IMR-90 (cell line): Measurements from ENCODE around the gene CTNNA1. TPM values are rescaled to one million over a fixed set of nuclear protein-coding genes. Genes with fewer than 3 reads are reported as not detected.

Experiments
- ATAC-seq: fragments of 200-7000 bp; cut with Tn5 transposase; 2 replicates; pipeline ENCODE4 v1.9.1; 2020; ENCODE audit warnings: low read depth, mild to moderate bottlenecking, moderate library complexity
- BruUV-seq: library from RNA; stranded (reverse); fragments of 400-500 nt; replicated peaks from 2 replicates; lab custom pipeline; 2021; lab: Mats Ljungman, UMichigan
- CTCF ChIA-PET: fragments of 300-600 bp; formaldehyde crosslinking; extraction: SDS; loops from one replicate; lab custom pipeline; 2021; ENCODE audit warnings: antibody characterized with exemption; lab: Yijun Ruan, JAX
- POLR2A ChIA-PET: fragments of 300-600 bp; sonication (Branson Sonifier 250); formaldehyde crosslinking; loops from one replicate; lab custom pipeline; 2022; ENCODE audit warnings: antibody characterized with exemption; ENCODE audit not compliant: unreplicated experiment; lab: Charles Lee
- DNase-seq: peaks from one replicate; pipeline ENCODE4 v3.0.0; 2013
- H2AFZ ChIP-seq: replicated peaks from 2 replicates; pipeline ENCODE3; 2013; ENCODE audit warnings: low read length, mild to moderate bottlenecking; ENCODE audit not compliant: poor library complexity
- H2AK5ac ChIP-seq: 2 replicates; pipeline ENCODE4 v1.6.1; 2013; ENCODE audit warnings: low read depth, low read length, inconsistent platforms
- H2AK9ac ChIP-seq: replicated peaks from 2 replicates; pipeline ENCODE3; 2013; ENCODE audit warnings: mild to moderate bottlenecking, low read depth, low read length, moderate library complexity; ENCODE audit not compliant: poor library complexity
- H2BK120ac ChIP-seq: 2 replicates; pipeline ENCODE4 v1.6.1; 2013; ENCODE audit warnings: low read depth, low read length, inconsistent platforms
- H2BK15ac ChIP-seq: 3 replicates; pipeline ENCODE4 v1.6.1; 2013; ENCODE audit warnings: low read depth, low read length, inconsistent platforms
- H2BK20ac ChIP-seq: 2 replicates; pipeline ENCODE4 v1.6.1; 2013; ENCODE audit warnings: low read depth, mild to moderate bottlenecking, inconsistent platforms, low read length, moderate library complexity
- H2BK5ac ChIP-seq: 2 replicates; pipeline ENCODE4 v1.6.1; 2013; ENCODE audit warnings: mild to moderate bottlenecking, low read depth, low read length, inconsistent platforms; ENCODE audit not compliant: poor library complexity, severe bottlenecking
- H3K14ac ChIP-seq: replicated peaks from 2 replicates; pipeline ENCODE4 v1.6.1; 2013; ENCODE audit warnings: low read depth, low read length, inconsistent platforms
- H3K18ac ChIP-seq: 2 replicates; pipeline ENCODE4 v1.6.1; 2013; ENCODE audit warnings: low read depth, low read length, control low read depth
- H3K23ac ChIP-seq: 2 replicates; pipeline ENCODE4 v1.6.1; 2013; ENCODE audit warnings: low read depth, low read length, inconsistent platforms
- H3K27ac ChIP-seq: 2 replicates; pipeline ENCODE4 v1.5.1; 2013; ENCODE audit warnings: mild to moderate bottlenecking, control low read depth, low read length; ENCODE audit not compliant: insufficient read depth
- H3K27me3 ChIP-seq: 2 replicates; pipeline ENCODE4 v1.6.1; 2013; ENCODE audit warnings: low read length; ENCODE audit not compliant: control insufficient read depth, insufficient read depth
- H3K36me3 ChIP-seq: 2 replicates; pipeline ENCODE4 v1.6.1; 2013; ENCODE audit warnings: low read length, mixed read lengths; ENCODE audit not compliant: control insufficient read depth, insufficient read depth
- H3K4ac ChIP-seq: 2 replicates; pipeline ENCODE4 v1.6.1; 2013; ENCODE audit warnings: low read depth, low read length, inconsistent platforms
- H3K4me1 ChIP-seq: 2 replicates; pipeline ENCODE4 v1.6.1; 2013; ENCODE audit warnings: low read length, mixed read lengths; ENCODE audit not compliant: control insufficient read depth, insufficient read depth
- H3K4me2 ChIP-seq: 2 replicates; pipeline ENCODE4 v1.6.1; 2013; ENCODE audit warnings: low read depth, mild to moderate bottlenecking, control low read depth, low read length, moderate library complexity
- H3K4me3 ChIP-seq: 2 replicates; pipeline ENCODE4 v1.5.1; 2013; ENCODE audit warnings: low read depth, mild to moderate bottlenecking, control low read depth, low read length, moderate library complexity; ENCODE audit not compliant: insufficient read depth
- H3K56ac ChIP-seq: 2 replicates; pipeline ENCODE4 v1.6.1; 2013; ENCODE audit warnings: low read length, inconsistent platforms; ENCODE audit not compliant: insufficient read depth; ENCODE audit errors: extremely low read depth
- H3K79me1 ChIP-seq, 2 experiments: 2 replicates each; pipeline ENCODE4 v1.6.1; 2013; ENCODE audit warnings: low read length in 2 of 2, inconsistent platforms in 1 of 2, low read depth in 1 of 2
- H3K9ac ChIP-seq: 2 replicates; pipeline ENCODE4 v1.6.1; 2013; ENCODE audit warnings: low read depth, low read length, control low read depth
- H3K9me1 ChIP-seq: 2 replicates; pipeline ENCODE4 v1.6.1; 2013; ENCODE audit warnings: low read length, inconsistent platforms; ENCODE audit not compliant: insufficient read depth
- H3K9me3 ChIP-seq: 2 replicates; pipeline ENCODE4 v1.6.1; 2013; ENCODE audit warnings: low read length; ENCODE audit not compliant: control insufficient read depth, insufficient read depth
- H4K20me1 ChIP-seq: 2 replicates; pipeline ENCODE4 v1.6.1; 2013; ENCODE audit warnings: low read length, inconsistent platforms; ENCODE audit not compliant: insufficient read depth
- H4K5ac ChIP-seq: 2 replicates; pipeline ENCODE4 v1.6.1; 2013; ENCODE audit warnings: mild to moderate bottlenecking, low read depth, low read length, control low read depth
- H4K8ac ChIP-seq, 2 experiments: 2 replicates each; pipeline ENCODE4 v1.6.1; 2013; ENCODE audit warnings: low read depth in 2 of 2, low read length in 2 of 2, control low read depth in 1 of 2, inconsistent platforms in 1 of 2
- H4K91ac ChIP-seq: 2 replicates; pipeline ENCODE4 v1.6.1; 2013; ENCODE audit warnings: low read depth, low read length, inconsistent platforms; ENCODE audit not compliant: insufficient read depth
- CEBPB ChIP-seq: IDR thresholded peaks from 2 replicates; pipeline ENCODE4 v1.6.1; 2012; ENCODE audit warnings: low read depth, low read length, improper control_type of control experiment
- SMC3 ChIP-seq: fragments of 150-350 bp; IDR thresholded peaks from 2 replicates; pipeline ENCODE4 v1.6.1; 2016; ENCODE audit warnings: low read depth, mild to moderate bottlenecking, antibody characterized with exemption, low read length, moderate library complexity
- WGBS, 2 experiments: methylation state at CpG; one replicate each; pipeline versions ENCODE4 v1.1.5 to v1.1.7; 2013; ENCODE audit warnings: missing lambda C conversion rate in 2 of 2; ENCODE audit not compliant: insufficient read length in 1 of 2; ENCODE audit errors: extremely low coverage in 2 of 2; 5-methylcytosine and 5-hydroxymethylcytosine counted together
- dilution Hi-C: fragments of 300-500 bp; cut with HindIII; formaldehyde crosslinking; loops from one replicate; pipeline ENCODE4 v1.14.3; 2018; ENCODE audit warnings: low sequenced_read_pairs; ENCODE audit not compliant: unreplicated experiment
- in situ Hi-C: fragments of 300-500 bp; cut with MboI; formaldehyde crosslinking; loops from 3 replicates; pipeline ENCODE4 v1.14.3; 2019; ENCODE audit warnings: low sequenced_read_pairs, inconsistent platforms, mixed read lengths
- intact Hi-C: fragments of 100-400 bp; cut with micrococcal nuclease; formaldehyde crosslinking; loops from 2 replicates; pipeline ENCODE4 v1.10.0; 2022
- polyA plus RNA-seq, 3 experiments: library from polyadenylated mRNA; depleted of rRNA; stranded (reverse); fragments of >200 nt; gene quantifications; 2 replicates each; pipeline ENCODE4 v1.2.3, GENCODE V29; 2012; ENCODE audit warnings: low replicate concordance in 1 of 3
- total RNA-seq: library from RNA; depleted of rRNA; stranded (reverse); fragments of >200 nt; gene quantifications from 2 replicates; pipeline ENCODE4 v1.2.3, GENCODE V29; 2012
- TF ChIP-seq, protein P1 (sequence below): fragments of 150-350 bp; IDR thresholded peaks from 2 replicates; pipeline ENCODE4 v1.6.1; 2016; ENCODE audit warnings: low read depth, mild to moderate bottlenecking, low read length, moderate library complexity, borderline replicate concordance
- TF ChIP-seq, protein P2 (sequence below): fragments of 150-350 bp; IDR thresholded peaks from 2 replicates; pipeline ENCODE4 v1.6.1; 2017; ENCODE audit warnings: mild to moderate bottlenecking, antibody characterized with exemption, low read length, low read depth

The CTNNA1 gene
- total and polyA plus RNA-seq, 2 of the 4 experiments (the other 2 are of a cell fraction) = 220 to 471 TPM

DNA sequence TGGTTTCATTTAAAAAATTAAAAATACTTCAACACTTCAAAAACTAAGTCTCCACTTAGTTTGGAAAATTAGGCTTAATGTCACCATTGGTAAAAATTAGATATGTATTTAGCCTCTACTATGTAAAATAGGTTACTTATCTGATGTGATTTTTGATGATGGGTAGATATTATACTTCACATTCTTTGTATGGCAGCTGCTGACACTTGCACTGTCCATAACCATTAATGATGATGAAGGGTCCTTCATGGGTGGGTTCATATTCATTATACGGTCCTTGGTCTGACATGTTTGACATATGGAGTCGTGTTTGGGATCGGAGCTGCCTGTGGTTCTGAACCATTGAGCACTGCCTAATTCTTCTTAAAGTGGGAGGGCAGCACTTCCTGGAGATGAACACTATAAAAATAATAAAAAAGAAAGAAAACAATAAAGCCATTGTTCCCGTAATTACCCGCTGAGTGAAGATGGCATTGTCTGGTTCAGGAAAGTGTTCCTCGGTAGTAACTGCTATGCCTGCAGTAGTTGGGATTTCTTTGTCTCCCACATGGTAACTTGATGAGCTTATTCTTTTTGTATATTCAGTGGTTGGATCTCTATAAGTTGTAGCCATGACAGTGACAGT lies 119.7 kb downstream of the CTNNA1 start:
- CTCF ChIA-PET = no interaction called here
- Histone ChIP-seq H3K27ac (no peak overlapping the region), H4K5ac (no peak overlapping the region), H3K9ac (no peak overlapping the region), H3K79me1 (peaks cover 38 to 70% of the 10 kb centered on the region in 2 experiments), H3K14ac (no peak overlapping the region; the same call in 1 of the 2 replicates), H4K8ac (no peak overlapping the region), H2BK15ac (no peak overlapping the region), H3K18ac (no peak overlapping the region), H2BK5ac (no peak overlapping the region), H3K9me3 (no peaks in the 10 kb centered on the region), H2AK5ac (no peak overlapping the region), H3K23ac (peak overlapping the region; percentile 13), H3K56ac (no peak overlapping the region), H2BK20ac (no peak overlapping the region), H3K36me3 (peaks cover 7% of the 10 kb centered on the region; the same call in 1 of the 2 replicates), H2AK9ac (no peak overlapping the region), H3K4ac (no peak overlapping the region), H3K4me1 (peaks cover 27% of the 10 kb centered on the region), H3K27me3 (no peaks in the 10 kb centered on the region), H3K9me1 (peaks cover 26% of the 10 kb centered on the region), H2AFZ (no peak overlapping the region), H3K4me3 (no peak overlapping the region), H3K4me2 (no peak overlapping the region), H4K20me1 (peaks cover 79% of the 10 kb centered on the region), H4K91ac (no peak overlapping the region), H2BK120ac (no peak overlapping the region)
- WGBS, 2 experiments = no CpG with 5 or more reads among the region's 6 CpGs
- TF ChIP-seq SMC3 (no peak), CEBPB (no peak)
- TF ChIP-seq, protein P1, sequence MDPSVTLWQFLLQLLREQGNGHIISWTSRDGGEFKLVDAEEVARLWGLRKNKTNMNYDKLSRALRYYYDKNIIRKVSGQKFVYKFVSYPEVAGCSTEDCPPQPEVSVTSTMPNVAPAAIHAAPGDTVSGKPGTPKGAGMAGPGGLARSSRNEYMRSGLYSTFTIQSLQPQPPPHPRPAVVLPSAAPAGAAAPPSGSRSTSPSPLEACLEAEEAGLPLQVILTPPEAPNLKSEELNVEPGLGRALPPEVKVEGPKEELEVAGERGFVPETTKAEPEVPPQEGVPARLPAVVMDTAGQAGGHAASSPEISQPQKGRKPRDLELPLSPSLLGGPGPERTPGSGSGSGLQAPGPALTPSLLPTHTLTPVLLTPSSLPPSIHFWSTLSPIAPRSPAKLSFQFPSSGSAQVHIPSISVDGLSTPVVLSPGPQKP = no peak
- TF ChIP-seq, protein P2, sequence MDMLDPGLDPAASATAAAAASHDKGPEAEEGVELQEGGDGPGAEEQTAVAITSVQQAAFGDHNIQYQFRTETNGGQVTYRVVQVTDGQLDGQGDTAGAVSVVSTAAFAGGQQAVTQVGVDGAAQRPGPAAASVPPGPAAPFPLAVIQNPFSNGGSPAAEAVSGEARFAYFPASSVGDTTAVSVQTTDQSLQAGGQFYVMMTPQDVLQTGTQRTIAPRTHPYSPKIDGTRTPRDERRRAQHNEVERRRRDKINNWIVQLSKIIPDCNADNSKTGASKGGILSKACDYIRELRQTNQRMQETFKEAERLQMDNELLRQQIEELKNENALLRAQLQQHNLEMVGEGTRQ = no peak
- in situ Hi-C loops (no loop called here), dilution Hi-C loops (no loop called here), intact Hi-C loops (no loop called here)
- no TSS peak for BruUV-seq
- ATAC-seq = no peak
- POLR2A ChIA-PET = no interaction called here
- no peak for DNase-seq
